COLO668 (cell line): ENCODE data around the gene CTRL.
"Not testable (repeated sequence)": the region's sequence is repeated elsewhere in the genome, so short reads cannot be mapped to it uniquely, and the experiment has no call there.

Source experiments
- DNase-seq: peaks from one replicate; lab custom pipeline; 2025; ENCODE audit not compliant: unreplicated experiment; lab: John Stamatoyannopoulos, UW

CTRL gene

GRCh38 chr16:67924140-67924906 is 7.3 kb downstream of the CTRL start:
- no peak for DNase-seq

DNA sequence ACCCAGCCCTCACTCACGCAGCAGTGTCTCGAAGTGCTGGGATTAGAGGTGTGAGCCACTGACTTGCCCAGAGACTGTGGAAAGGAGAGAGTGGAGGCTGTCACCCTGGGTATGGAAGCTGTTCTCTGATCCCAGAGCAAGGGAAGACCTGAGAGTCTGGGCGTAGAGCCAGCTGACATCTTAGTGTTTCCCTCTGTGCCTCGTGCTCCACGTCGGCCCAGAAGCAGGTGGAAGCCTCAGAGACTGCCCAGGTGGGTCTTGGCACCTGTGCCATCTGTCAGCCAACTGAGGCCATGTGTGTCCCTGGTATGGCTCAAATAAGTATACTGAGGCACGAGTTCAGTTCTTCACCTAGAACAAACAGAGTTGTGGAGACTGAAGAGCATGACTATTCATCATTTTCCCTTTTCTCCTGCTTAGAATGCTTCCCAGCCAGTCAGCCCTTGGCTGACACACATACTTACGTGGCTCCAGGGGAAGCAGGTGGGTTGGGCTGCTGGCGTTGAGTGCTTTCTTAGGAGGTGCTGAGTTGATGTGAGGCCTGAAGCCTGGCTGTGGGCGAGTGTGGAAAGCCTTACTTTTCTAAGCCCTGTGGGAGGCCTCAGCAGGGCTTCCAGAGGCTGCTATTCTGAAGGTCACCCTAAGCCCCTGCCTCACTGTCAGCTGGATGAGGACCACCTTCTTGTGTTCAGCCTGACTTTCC is 8.1 kb downstream of the CTRL start:
- DNase-seq, result peak; percentile 14

DNA sequence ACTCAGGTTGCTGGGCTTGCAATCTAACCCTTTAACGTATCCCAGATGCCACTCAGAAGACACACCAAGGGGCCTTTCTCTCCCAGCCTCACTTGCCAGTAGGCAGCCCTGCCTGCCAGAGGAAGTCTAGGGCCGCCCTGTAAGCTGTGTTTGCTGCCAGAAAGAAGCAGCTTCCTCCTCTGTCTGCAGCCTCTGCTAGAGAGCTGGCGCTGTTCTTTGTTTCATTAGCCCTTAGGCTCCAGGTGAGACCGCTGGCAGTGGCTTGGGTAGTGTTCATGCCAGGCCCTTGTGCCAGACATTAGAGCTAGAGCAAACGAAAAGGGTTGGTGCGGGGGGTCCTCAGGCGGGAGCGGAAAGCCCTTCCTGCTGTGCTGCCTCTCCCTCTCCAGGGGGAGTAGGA is 8.9 kb downstream of the CTRL start:
- peak; percentile 30 for DNase-seq

DNA sequence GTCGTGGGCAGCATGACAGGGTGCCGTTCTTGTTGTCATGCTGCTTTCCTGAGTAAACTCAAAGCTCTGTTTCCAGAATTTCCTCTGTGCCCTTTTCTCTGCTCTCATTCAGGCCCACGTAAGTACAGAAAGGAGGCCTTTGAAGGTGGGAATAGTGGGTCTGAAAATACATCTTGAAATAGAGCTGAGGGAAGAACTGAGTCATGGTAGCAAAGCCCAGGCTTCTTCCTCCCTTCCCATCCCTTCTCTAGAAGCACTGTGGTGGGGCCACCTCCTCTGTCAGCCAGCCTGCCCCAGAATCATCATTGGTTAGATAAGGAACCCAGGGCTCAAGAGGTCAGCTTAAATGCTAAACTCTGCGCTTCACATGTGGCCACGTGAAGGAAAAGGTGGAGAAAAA is 9.4 kb downstream of the CTRL start:
- no peak for DNase-seq

DNA sequence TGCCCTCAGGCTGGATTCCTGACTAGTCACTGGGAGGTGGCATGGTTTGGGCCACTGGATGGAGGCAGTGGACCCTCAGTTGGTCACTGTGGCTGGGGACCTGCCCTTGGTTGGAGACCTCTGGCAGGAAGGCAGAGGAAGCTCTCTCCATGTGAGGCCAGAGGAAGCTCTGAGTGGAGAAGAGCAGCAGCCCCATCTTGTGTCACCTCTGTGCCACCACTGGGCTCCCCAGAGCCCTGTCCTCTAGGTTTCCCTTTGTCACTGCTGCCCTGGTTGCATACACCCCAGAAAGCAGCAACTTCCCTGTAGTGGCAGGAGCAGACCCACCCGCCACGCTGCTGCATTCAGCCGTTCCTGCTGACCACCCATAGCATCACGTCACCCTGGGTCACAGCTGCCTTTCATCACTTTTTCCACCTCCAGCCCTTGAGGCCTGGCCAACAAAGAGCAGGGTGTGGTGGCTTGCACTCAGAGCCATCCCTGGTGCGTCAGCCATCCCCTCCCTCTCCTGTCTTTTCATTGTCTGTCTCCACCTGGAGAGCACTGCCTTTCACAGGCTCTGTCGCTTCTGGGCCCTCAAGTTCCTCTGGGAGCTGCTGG is 11.9 kb downstream of the CTRL start:
- DNase-seq, result no peak

DNA sequence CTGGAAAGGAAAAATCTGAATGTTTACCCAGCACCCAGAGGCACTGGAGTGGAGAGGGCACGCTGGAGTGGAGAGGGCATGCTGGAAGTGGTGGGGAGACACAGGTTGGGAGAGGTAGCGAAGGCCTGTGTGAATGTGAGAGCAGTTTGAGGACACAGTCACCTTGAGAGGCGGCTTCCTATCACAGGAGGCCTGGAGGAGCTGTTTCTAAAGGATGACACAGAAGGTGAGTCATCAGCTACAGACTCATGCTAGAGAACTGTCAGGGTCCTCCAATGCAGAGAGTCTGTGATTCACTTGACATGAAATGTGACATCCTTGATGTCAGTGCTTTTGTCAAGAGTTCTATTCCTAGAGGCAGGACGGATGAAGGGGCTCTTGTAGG is 13.8 kb downstream of the CTRL start:
- DNase-seq, result peak; percentile 23

- DNase-seq, result no peak
These were observed 14.4 kb downstream of the CTRL start for GRCh38 chr16:67917140-67917851.

- DNase-seq, result no peak
These were observed 15.6 kb downstream of the CTRL start for GRCh38 chr16:67915831-67916723.

DNA sequence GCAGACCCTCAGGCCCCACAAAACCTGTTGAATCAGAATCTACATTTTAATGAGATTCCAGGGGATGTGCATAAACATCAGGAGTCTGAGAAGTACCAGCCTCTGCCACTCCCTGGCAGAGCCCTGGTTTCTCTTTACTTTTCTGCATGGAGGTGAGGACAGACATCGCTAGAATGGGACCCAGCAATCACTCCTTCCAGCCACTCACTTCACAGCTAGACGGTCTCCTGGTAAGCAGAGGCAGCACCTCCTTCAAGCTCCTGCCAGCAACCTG is 16.2 kb downstream of the CTRL start:
- DNase-seq, result not testable (repeated sequence)

GRCh38 chr16:67914758-67915495 is 16.7 kb downstream of the CTRL start:
- no peak for DNase-seq

DNA sequence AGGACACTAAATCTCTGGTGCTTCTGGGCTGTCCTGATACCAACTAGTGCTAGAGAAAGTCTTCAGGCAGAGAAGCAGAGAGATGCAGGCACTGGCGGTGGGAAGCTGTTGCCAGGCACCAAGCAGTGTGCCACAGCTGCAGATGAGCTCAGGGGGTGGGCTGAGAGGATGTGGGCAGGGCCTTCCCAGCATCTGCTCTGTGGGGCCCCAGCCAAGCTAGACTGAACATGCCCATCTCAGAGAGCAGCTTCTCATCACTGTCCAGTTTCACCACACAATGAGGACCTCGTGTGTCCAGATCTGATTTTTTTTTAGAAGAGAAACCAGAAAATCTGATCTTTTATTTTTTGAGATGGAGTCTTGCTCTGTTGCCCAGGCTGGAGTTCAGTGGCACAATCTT is 21.5 kb downstream of the CTRL start:
- peak; percentile 33 for DNase-seq

DNA sequence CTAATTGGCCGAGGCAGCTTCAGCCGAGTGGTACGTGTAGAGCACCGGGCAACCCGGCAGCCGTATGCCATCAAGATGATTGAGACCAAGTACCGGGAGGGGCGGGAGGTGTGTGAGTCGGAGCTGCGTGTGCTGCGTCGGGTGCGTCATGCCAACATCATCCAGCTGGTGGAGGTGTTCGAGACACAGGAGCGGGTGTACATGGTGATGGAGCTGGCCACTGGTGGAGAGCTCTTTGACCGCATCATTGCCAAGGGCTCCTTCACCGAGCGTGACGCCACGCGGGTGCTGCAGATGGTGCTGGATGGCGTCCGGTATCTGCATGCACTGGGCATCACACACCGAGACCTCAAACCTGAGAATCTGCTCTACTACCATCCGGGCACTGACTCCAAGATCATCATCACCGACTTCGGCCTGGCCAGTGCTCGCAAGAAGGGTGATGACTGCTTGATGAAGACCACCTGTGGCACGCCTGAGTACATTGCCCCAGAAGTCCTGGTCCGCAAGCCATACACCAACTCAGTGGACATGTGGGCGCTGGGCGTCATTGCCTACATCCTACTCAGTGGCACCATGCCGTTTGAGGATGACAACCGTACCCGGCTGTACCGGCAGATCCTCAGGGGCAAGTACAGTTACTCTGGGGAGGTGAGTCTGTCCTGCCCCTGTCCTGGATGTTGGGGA is 22.5 kb downstream of the CTRL start:
- no peak for DNase-seq

- no peak for DNase-seq
These were observed 24.1 kb downstream of the CTRL start for GRCh38 chr16:67907397-67908180.

- no peak for DNase-seq
These were observed 28.8 kb downstream of the CTRL start for GRCh38 chr16:67902831-67903230.

DNA sequence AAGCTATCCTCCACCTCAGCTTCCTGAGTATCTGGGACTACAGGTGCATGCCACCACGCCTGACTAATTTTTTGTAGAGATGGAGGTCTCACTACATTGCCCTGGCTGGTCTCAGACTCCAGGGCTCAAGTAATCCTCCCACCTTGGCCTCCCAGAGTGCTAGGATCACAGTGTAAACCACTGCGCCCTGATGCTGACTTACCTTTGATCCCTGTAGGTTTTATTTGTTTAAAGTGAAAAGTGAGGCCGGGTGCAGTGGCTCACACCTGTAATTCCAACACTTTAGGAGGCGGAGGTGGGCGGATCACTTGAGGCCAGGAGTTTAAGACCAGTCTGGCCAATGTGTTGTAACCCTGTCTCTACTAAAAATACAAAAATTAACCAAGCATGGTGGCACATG is 29.9 kb downstream of the CTRL start:
- no peak for DNase-seq

DNA sequence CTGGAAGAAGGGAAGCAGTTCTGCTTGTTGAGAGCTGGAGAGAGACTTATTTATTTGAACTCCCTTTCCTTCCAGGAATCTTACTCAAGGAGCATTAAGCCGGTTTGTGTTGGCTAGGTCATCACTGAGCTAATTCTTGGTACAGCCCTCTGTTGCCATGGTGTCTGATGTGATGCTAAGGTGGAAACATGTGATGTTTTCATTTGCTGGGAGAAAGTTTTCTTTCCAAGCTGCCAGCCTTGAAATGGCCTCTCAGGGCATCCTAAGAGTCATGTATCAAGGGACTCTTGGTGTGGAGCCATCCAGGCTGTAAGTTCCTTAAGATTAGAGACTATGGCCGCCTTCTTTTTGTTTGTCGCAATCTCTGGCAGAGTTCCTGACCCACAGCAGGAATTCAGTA is 34.4 kb downstream of the CTRL start:
- DNase-seq, result no peak

- DNase-seq, result no peak
These were observed 37.8 kb downstream of the CTRL start for GRCh38 chr16:67893743-67894399.
